HEK293T (cell line): ENCODE measurements around the gene APOL2.
"Not testable (repeated sequence)": the region's sequence is repeated elsewhere in the genome, so short reads cannot be mapped to it uniquely, and the experiment has no call there.

Experiments used
- CTCF ChIA-PET: fragments of 350-600 bp; formaldehyde crosslinking; extraction: SDS; loops from one replicate; lab custom pipeline; 2021; ENCODE audit warnings: antibody characterized with exemption, inconsistent platforms; lab: Yijun Ruan, JAX
- POLR2A ChIA-PET: fragments of 350-600 bp; formaldehyde crosslinking; extraction: SDS; loops from one replicate; lab custom pipeline; 2020; ENCODE audit warnings: antibody characterized with exemption, inconsistent platforms; lab: Yijun Ruan, JAX
- DNase-seq: peaks from one replicate; pipeline ENCODE4 v3.0.0; 2012; ENCODE audit warnings: mixed read lengths; ENCODE audit errors: extremely low spot score
- ARNT ChIP-seq: fragments of 450-650 bp; IDR thresholded peaks from 2 replicates; pipeline ENCODE4 v1.6.1; 2017; ENCODE audit warnings: mild to moderate bottlenecking
- BHLHE40 ChIP-seq: fragments of 450-650 bp; IDR thresholded peaks from 2 replicates; pipeline ENCODE4 v1.6.1; 2016; ENCODE audit warnings: mild to moderate bottlenecking, moderate library complexity, borderline replicate concordance
- CTBP1 ChIP-seq: fragments of 450-650 bp; IDR thresholded peaks from 2 replicates; pipeline ENCODE4 v1.6.1; 2016; ENCODE audit warnings: borderline replicate concordance
- ELF4 ChIP-seq: fragments of 450-650 bp; IDR thresholded peaks from 2 replicates; pipeline ENCODE4 v1.6.1; 2017; ENCODE audit warnings: antibody characterized with exemption
- FOXA1 ChIP-seq: fragments of 450-650 bp; IDR thresholded peaks from 2 replicates; pipeline ENCODE4 v1.6.1; 2016; ENCODE audit warnings: mild to moderate bottlenecking
- FOXK2 ChIP-seq: fragments of 450-650 bp; IDR thresholded peaks from 2 replicates; pipeline ENCODE4 v1.6.1; 2016; ENCODE audit warnings: mild to moderate bottlenecking
- FOXM1 ChIP-seq: fragments of 450-650 bp; IDR thresholded peaks from 2 replicates; pipeline ENCODE4 v1.6.1; 2017; ENCODE audit warnings: mild to moderate bottlenecking, borderline replicate concordance
- HDGF ChIP-seq: fragments of 450-650 bp; IDR thresholded peaks from 2 replicates; pipeline ENCODE4 v1.6.1; 2017; ENCODE audit warnings: antibody characterized with exemption, borderline replicate concordance
- L3MBTL2 ChIP-seq: fragments of 450-650 bp; conservative IDR thresholded peaks from 2 replicates; pipeline ENCODE4 v1.6.1; 2016; ENCODE audit warnings: mild to moderate bottlenecking
- LEF1 ChIP-seq: fragments of 450-650 bp; IDR thresholded peaks from 2 replicates; pipeline ENCODE4 v1.6.1; 2017; ENCODE audit warnings: mild to moderate bottlenecking, borderline replicate concordance
- NFRKB ChIP-seq: fragments of 450-650 bp; IDR thresholded peaks from 2 replicates; pipeline ENCODE4 v1.6.1; 2016; ENCODE audit warnings: mild to moderate bottlenecking, moderate library complexity
- PKNOX1 ChIP-seq: fragments of 450-650 bp; IDR thresholded peaks from 2 replicates; pipeline ENCODE4 v1.6.1; 2016
- SP1 ChIP-seq: fragments of 450-650 bp; IDR thresholded peaks from 2 replicates; pipeline ENCODE4 v1.6.1; 2017
- SUZ12 ChIP-seq: fragments of 450-650 bp; IDR thresholded peaks from 2 replicates; pipeline ENCODE4 v1.6.1; 2016; ENCODE audit warnings: mild to moderate bottlenecking
- TARDBP ChIP-seq: fragments of 450-650 bp; IDR thresholded peaks from 2 replicates; pipeline ENCODE4 v1.6.1; 2016
- ZNF384 ChIP-seq: fragments of 450-650 bp; IDR thresholded peaks from 2 replicates; pipeline ENCODE4 v1.6.1; 2016

Gene APOL2

GRCh38 chr22:36206255-36206654, 33.1 kb downstream of the APOL2 start:
- DNase-seq, result no peak
- ChIA-PET POLR2A (no interaction called here), CTCF (no interaction called here)
- TF ChIP-seq FOXA1 (no peak), PKNOX1 (no peak), FOXM1 (no peak), ARNT (no peak), FOXK2 (no peak), LEF1 (no peak), CTBP1 (no peak), SUZ12 (no peak), HDGF (no peak), BHLHE40 (no peak), NFRKB (no peak), ELF4 (no peak)

- DNase-seq, POLR2A ChIA-PET, CTCF ChIA-PET: not testable (repeated sequence)
Measured at GRCh38 chr22:36205573-36205972, 33.8 kb downstream of the APOL2 start.

GRCh38 chr22:36204632-36205015, 34.7 kb downstream of the APOL2 start:
- ChIA-PET POLR2A (no interaction called here), CTCF (no interaction called here)
- no peak for TF ChIP-seq FOXM1
- TF ChIP-seq PKNOX1, result no peak
- TF ChIP-seq SP1, result no peak
- TF ChIP-seq ARNT, result no peak
- no peak for TF ChIP-seq L3MBTL2
- no peak for TF ChIP-seq TARDBP
- no peak for TF ChIP-seq LEF1
- no peak for TF ChIP-seq FOXA1
- TF ChIP-seq HDGF, result no peak
- no peak for DNase-seq

- no peak for DNase-seq
- ChIA-PET POLR2A (no interaction called here), CTCF (no interaction called here)
- TF ChIP-seq ARNT, result no peak
Measured at GRCh38 chr22:36204001-36204631, 35.2 kb downstream of the APOL2 start.

GRCh38 chr22:36203441-36203840, 35.9 kb downstream of the APOL2 start:
- CTCF ChIA-PET, result interaction anchor here (1.5 kb wide), 1 partner anchor 83 kb away, joined by 5 read pairs; no protein-coding TSS in a partner anchor
- DNase-seq, result not testable (repeated sequence)

GRCh38 chr22:36202906-36203305, 36.4 kb downstream of the APOL2 start:
- CTCF ChIA-PET, result interaction anchor here (0.7 to 1.5 kb wide), 3 partner anchors 23 to 83 kb away, joined by 3 to 5 read pairs (median 4); partner anchors contain the start of gene APOL2
- DNase-seq, POLR2A ChIA-PET: not testable (repeated sequence)

More at GRCh38 chr22:36203441-36203840, 35.9 kb downstream of the APOL2 start:
- POLR2A ChIA-PET, result not testable (repeated sequence)

GRCh38 chr22:36201630-36202319, 37.6 kb downstream of the APOL2 start, which contains the start of gene APOL4:
APOL4 (minus strand) TSS chr22:36201809; CDS start chr22:36201734, 75 bp downstream.
- DNase-seq, result no peak
- ChIA-PET CTCF (interaction anchor here (1.5 kb wide), 2 partner anchors 38 to 85 kb away, joined by 3 to 5 read pairs; partner anchors contain the start of gene APOL2), POLR2A (no interaction called here)
- no peak for TF ChIP-seq TARDBP
- no peak for TF ChIP-seq L3MBTL2
- TF ChIP-seq NFRKB, result no peak
- TF ChIP-seq FOXK2, result no peak
- no peak for TF ChIP-seq CTBP1
- no peak for TF ChIP-seq SP1
- TF ChIP-seq FOXA1, result no peak
- no peak for TF ChIP-seq LEF1
- TF ChIP-seq ARNT, result no peak
- no peak for TF ChIP-seq SUZ12
- TF ChIP-seq FOXM1, result no peak
- no peak for TF ChIP-seq HDGF
- no peak for TF ChIP-seq BHLHE40
- no peak for TF ChIP-seq ELF4
- no peak for TF ChIP-seq ZNF384

GRCh38 chr22:36201025-36201424, 38.3 kb downstream of the APOL2 start:
- POLR2A ChIA-PET, CTCF ChIA-PET, DNase-seq: not testable (repeated sequence)
